ENCODE results near the gene EVC. TPM values are rescaled to one million over a fixed set of nuclear protein-coding genes. Genes with fewer than 3 reads are reported as not detected.
A peak's percentile ranks its signal among the peaks of the same experiment; 100 is the strongest.

EVC gene
- total RNA-seq, 1 donor from 2014 or later: 30.2 TPM

- peaks cover 11% of the 10 kb centered on the region for H3K36me3 Mint-ChIP-seq (ENCODE audit: insufficient read depth)
- peak overlapping the region; percentile 79 for H3K4me3 Mint-ChIP-seq (ENCODE audit: low read depth)
- no peak for DNase-seq (ENCODE audit: low spot score, unreplicated experiment)
- peak overlapping the region; percentile 86 for H3K27ac Mint-ChIP-seq
- H3K9me3 Mint-ChIP-seq (ENCODE audit: low read depth): peaks cover 5% of the 10 kb centered on the region
- peaks cover 28% of the 10 kb centered on the region for H3K4me1 Mint-ChIP-seq (ENCODE audit: low read depth)
- no peaks in the 10 kb centered on the region for H3K27me3 Mint-ChIP-seq
- TF ChIP-seq CTCF (IDR thresholded peaks at IDR 0.05; ENCODE audit: unreplicated experiment): no peak
Measured at GRCh38 chr4:5711479-5712184, 631 bp downstream of the EVC start.

GRCh38 chr4:5712517-5712916 is 1.5 kb downstream of the EVC start:
- no peak for TF ChIP-seq CTCF (IDR thresholded peaks at IDR 0.05; ENCODE audit: unreplicated experiment)
- Mint-ChIP-seq H3K4me3 (ENCODE audit: low read depth) (peak overlapping the region; percentile 79), H3K9me3 (ENCODE audit: low read depth) (peaks cover 5% of the 10 kb centered on the region), H3K36me3 (ENCODE audit: insufficient read depth) (peaks cover 11% of the 10 kb centered on the region), H3K27me3 (no peaks in the 10 kb centered on the region), H3K4me1 (ENCODE audit: low read depth) (peaks cover 27% of the 10 kb centered on the region), H3K27ac (no peak overlapping the region)
- DNase-seq (ENCODE audit: low spot score, unreplicated experiment): no peak

GRCh38 chr4:5712931-5713330 is 1.9 kb downstream of the EVC start:
- Mint-ChIP-seq H3K36me3 (ENCODE audit: insufficient read depth) (peaks cover 11% of the 10 kb centered on the region), H3K4me3 (ENCODE audit: low read depth) (no peak overlapping the region), H3K9me3 (ENCODE audit: low read depth) (peaks cover 5% of the 10 kb centered on the region), H3K4me1 (ENCODE audit: low read depth) (peaks cover 28% of the 10 kb centered on the region), H3K27ac (no peak overlapping the region), H3K27me3 (no peaks in the 10 kb centered on the region)
- no peak for TF ChIP-seq CTCF (IDR thresholded peaks at IDR 0.05; ENCODE audit: unreplicated experiment)
- DNase-seq (ENCODE audit: low spot score, unreplicated experiment): no peak

DNA sequence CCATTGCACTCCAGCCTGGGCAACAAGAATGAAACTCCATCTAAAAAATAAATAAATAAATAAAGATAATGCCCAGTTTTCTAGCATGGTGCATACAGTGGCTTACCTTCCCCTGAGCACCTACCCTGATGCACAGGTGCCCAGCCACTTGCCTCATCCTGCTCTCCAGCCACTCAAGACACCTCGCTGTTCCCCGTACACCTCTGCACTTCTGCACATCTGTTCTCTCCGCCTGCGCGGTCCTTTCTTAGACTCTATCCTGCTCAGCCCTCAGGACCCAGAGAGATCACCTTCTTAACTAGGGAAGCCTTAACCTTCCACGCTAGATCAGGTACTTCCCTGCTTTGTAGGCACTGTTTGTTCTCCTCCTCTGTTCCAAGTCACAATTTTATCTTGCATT is 2.9 kb downstream of the EVC start:
- no peaks in the 10 kb centered on the region for H3K27me3 Mint-ChIP-seq
- no peak for TF ChIP-seq CTCF (IDR thresholded peaks at IDR 0.05; ENCODE audit: unreplicated experiment)
- peaks cover 5% of the 10 kb centered on the region for H3K9me3 Mint-ChIP-seq (ENCODE audit: low read depth)
- H3K36me3 Mint-ChIP-seq (ENCODE audit: insufficient read depth): peaks cover 11% of the 10 kb centered on the region
- no peak for DNase-seq (ENCODE audit: low spot score, unreplicated experiment)
- no peak overlapping the region for H3K4me3 Mint-ChIP-seq (ENCODE audit: low read depth)
- H3K4me1 Mint-ChIP-seq (ENCODE audit: low read depth): peaks cover 26% of the 10 kb centered on the region
- no peak overlapping the region for H3K27ac Mint-ChIP-seq

- H3K9me3 Mint-ChIP-seq (ENCODE audit: low read depth): peaks cover 5% of the 10 kb centered on the region
- H3K36me3 Mint-ChIP-seq (ENCODE audit: insufficient read depth): peaks cover 13% of the 10 kb centered on the region
- DNase-seq (ENCODE audit: low spot score, unreplicated experiment): no peak
- no peaks in the 10 kb centered on the region for H3K27me3 Mint-ChIP-seq
- peaks cover 20% of the 10 kb centered on the region for H3K4me1 Mint-ChIP-seq (ENCODE audit: low read depth)
- TF ChIP-seq CTCF (IDR thresholded peaks at IDR 0.05; ENCODE audit: unreplicated experiment): no peak
- no peak overlapping the region for H3K27ac Mint-ChIP-seq
- H3K4me3 Mint-ChIP-seq (ENCODE audit: low read depth): no peak overlapping the region
Measured at GRCh38 chr4:5715357-5715756, 4.4 kb downstream of the EVC start.
